Psoas muscle (tissue), 8 donors: ENCODE results near the gene PTPN7. TPM values are rescaled to one million over a fixed set of nuclear protein-coding genes. Genes with fewer than 3 reads are reported as not detected.

Source experiments
- ATAC-seq, 4 donors: fragments of 200-7000 bp; cut with Tn5 transposase; one replicate each; pipeline ENCODE4 v1.9.1; 2020; ENCODE audit warnings: moderate library complexity in 3 of 4, mild to moderate bottlenecking in 2 of 4
- DNase-seq, 2 donors: peaks; one replicate each; pipeline ENCODE4 v3.0.0-alpha.2; 2020
- H3K27ac ChIP-seq: fragments of 200-600 bp; one replicate; pipeline ENCODE4 v1.8.0; 2022
- H3K27me3 ChIP-seq, 3 donors: fragments of 200-600 bp in 1 of 3; one replicate each; pipeline versions ENCODE4 v1.6.1 to v1.8.0; 2013 to 2022; ENCODE audit warnings: low read length in 2 of 3, mild to moderate bottlenecking in 2 of 3, moderate library complexity in 1 of 3; ENCODE audit not compliant: insufficient read depth in 3 of 3
- H3K36me3 ChIP-seq, 2 donors: fragments of 200-600 bp in 1 of 2; one replicate each; pipeline versions ENCODE4 v1.6.1 to v1.8.0; 2013 to 2022; ENCODE audit warnings: low read depth in 1 of 2, mild to moderate bottlenecking in 1 of 2, moderate library complexity in 1 of 2; ENCODE audit not compliant: insufficient read depth in 1 of 2
- H3K4me1 ChIP-seq: fragments of 200-600 bp; one replicate; pipeline ENCODE4 v1.8.0; 2022
- H3K4me3 ChIP-seq: fragments of 200-600 bp; one replicate; pipeline ENCODE4 v1.8.0; 2022; ENCODE audit warnings: mild to moderate bottlenecking
- H3K9me3 ChIP-seq: fragments of 200-600 bp; one replicate; pipeline ENCODE4 v1.8.0; 2022
- WGBS, 3 donors: extraction: QIAGEN DNeasy Blood & Tissue Kit; methylation state at CpG; one replicate each; pipeline versions ENCODE4 v1.1.6 to v1.1.7; 2013; 5-methylcytosine and 5-hydroxymethylcytosine counted together
- intact Hi-C, 2 donors: fragments of 100-400 bp; cut with DNase I; formaldehyde crosslinking; loops; one replicate each; pipeline versions ENCODE4 v1.11.0 to v1.14.2; 2022
- polyA plus RNA-seq, 3 donors: library from polyadenylated mRNA; stranded (reverse); fragments of 200-250 nt; gene quantifications; one replicate each; pipeline ENCODE4 v1.2.3, GENCODE V29; 2013
- total RNA-seq, 4 donors: library from RNA; stranded (reverse); fragmentation: NEBNext Ultra II Directional in 2 of 4; extraction: Animal tissue kit (Norgen Biotek cat#: 25700) in 2 of 4; gene quantifications; one replicate each; pipeline versions ENCODE4 v1.2.1 to v1.2.4, GENCODE V29; 2021 to 2023
- TF ChIP-seq, protein P1 (sequence below): fragments of 200-600 bp; IDR thresholded peaks from one replicate; pipeline ENCODE4 v1.8.0; 2022; ENCODE audit warnings: antibody characterized with exemption
- donor health status: healthy with polysubstance abuse.
- donor health status: DM: no; HTN: no; CAD: no; lungs with moderate emphysema.
- donor health status: Bipolar disorder and iron deficiency.
- donor health status: healthy.
- donor health status: DM: yes; HTN: yes; CAD: no.
- donor health status: DM: no; HTN: no; CAD: no.
- donor health status: DM: no; HTN: no; CAD: no.
- donor health status: DM: yes; HTN: yes; CAD: no.

Gene PTPN7
- total and polyA plus RNA-seq, 7 donors, result 0.10 to 1.0 (median 0.32) TPM

DNA sequence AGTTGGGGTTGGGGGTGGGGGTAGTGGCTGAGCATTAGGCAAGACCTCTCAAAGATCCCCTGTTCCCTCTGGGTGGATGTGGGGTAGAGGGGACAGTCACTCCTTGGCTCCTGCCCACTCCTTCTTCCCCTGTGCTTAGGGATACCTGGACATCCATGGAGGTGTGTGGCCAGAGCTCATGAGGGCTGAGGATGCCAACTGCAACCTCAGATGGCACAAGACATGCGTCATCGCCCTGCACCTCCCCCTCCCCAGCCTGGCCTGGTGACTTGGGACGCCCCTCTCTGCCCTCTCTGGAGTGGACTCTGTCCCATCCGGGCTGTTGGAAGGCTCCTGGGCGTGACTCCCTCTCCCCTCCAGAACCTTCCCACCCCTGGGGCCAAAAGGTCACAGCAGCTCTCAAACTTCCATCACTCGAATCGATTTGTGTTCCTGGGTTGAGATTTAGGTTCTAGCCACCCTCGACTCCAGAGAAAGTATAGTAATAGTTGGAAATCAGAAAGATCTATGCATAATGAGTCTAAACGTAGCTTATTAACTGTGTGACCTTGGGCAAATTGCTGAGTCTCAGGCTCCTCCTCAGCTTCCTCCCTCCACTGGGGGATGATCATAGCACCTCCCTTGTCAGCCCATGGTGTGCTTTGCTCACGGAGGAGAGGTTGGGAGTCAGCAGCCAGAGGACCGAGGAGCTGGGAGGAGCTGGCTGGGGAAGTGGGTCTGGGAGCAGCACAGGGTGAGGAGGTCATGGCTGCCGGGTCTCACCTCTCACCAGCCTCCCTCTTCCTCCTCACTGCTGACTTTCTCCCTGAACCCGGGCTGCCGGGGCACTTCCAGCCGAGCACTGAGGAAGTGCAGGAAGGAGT lies 2.2 kb upstream of the PTPN7 start:
- H3K4me1 ChIP-seq, result no peaks in the 10 kb centered on the region
- H3K9me3 ChIP-seq, result no peaks in the 10 kb centered on the region
- ATAC-seq (peak in 1 of 4 donors; percentile 8), DNase-seq (no peak)
- no peak overlapping the region for H3K27ac ChIP-seq
- H3K27me3 ChIP-seq, result peaks cover 0 to 2% (median 0%) of the 10 kb centered on the region in 3 donors
- WGBS, 3 donors, result 60 to 71% (median 60%) methylated on average over 15 of the region's 15 CpGs
- intact Hi-C loops, result no loop called here
- H3K4me3 ChIP-seq, result no peak overlapping the region
- TF ChIP-seq, protein P1, sequence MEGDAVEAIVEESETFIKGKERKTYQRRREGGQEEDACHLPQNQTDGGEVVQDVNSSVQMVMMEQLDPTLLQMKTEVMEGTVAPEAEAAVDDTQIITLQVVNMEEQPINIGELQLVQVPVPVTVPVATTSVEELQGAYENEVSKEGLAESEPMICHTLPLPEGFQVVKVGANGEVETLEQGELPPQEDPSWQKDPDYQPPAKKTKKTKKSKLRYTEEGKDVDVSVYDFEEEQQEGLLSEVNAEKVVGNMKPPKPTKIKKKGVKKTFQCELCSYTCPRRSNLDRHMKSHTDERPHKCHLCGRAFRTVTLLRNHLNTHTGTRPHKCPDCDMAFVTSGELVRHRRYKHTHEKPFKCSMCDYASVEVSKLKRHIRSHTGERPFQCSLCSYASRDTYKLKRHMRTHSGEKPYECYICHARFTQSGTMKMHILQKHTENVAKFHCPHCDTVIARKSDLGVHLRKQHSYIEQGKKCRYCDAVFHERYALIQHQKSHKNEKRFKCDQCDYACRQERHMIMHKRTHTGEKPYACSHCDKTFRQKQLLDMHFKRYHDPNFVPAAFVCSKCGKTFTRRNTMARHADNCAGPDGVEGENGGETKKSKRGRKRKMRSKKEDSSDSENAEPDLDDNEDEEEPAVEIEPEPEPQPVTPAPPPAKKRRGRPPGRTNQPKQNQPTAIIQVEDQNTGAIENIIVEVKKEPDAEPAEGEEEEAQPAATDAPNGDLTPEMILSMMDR, result no peak
- H3K36me3 ChIP-seq, result no peaks in the 10 kb centered on the region

DNA sequence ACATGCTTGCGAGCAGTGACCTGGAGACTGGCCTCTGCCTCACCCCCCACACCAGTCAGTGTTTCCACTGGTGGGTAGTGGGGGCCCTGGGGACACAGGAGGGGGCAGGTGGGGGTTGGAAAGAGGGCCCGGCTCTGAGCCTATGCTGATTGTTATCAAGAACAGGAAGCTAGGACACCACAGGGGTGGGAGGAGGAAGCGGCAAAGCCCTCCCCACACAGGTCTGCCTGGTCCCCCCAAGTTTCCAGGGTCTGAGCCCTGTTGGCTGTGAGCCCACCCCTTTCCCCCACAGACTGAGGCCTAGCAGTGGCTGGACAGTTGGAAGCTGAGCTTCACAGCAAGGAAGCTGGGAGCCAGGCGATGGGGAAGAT lies 1.6 kb upstream of the PTPN7 start:
- TF ChIP-seq, protein P1, result no peak
- H3K27ac ChIP-seq, result no peak overlapping the region
- intact Hi-C loops, result no loop called here
- H3K36me3 ChIP-seq, result no peaks in the 10 kb centered on the region
- 88 to 92% (median 90%) methylated on average over 4 of the region's 4 CpGs for WGBS, 3 donors
- no peak overlapping the region for H3K4me3 ChIP-seq
- H3K4me1 ChIP-seq, result no peaks in the 10 kb centered on the region
- no peak for ATAC-seq
- no peak for DNase-seq
- H3K27me3 ChIP-seq, result peaks cover 0 to 2% (median 0%) of the 10 kb centered on the region in 3 donors
- no peaks in the 10 kb centered on the region for H3K9me3 ChIP-seq

DNA sequence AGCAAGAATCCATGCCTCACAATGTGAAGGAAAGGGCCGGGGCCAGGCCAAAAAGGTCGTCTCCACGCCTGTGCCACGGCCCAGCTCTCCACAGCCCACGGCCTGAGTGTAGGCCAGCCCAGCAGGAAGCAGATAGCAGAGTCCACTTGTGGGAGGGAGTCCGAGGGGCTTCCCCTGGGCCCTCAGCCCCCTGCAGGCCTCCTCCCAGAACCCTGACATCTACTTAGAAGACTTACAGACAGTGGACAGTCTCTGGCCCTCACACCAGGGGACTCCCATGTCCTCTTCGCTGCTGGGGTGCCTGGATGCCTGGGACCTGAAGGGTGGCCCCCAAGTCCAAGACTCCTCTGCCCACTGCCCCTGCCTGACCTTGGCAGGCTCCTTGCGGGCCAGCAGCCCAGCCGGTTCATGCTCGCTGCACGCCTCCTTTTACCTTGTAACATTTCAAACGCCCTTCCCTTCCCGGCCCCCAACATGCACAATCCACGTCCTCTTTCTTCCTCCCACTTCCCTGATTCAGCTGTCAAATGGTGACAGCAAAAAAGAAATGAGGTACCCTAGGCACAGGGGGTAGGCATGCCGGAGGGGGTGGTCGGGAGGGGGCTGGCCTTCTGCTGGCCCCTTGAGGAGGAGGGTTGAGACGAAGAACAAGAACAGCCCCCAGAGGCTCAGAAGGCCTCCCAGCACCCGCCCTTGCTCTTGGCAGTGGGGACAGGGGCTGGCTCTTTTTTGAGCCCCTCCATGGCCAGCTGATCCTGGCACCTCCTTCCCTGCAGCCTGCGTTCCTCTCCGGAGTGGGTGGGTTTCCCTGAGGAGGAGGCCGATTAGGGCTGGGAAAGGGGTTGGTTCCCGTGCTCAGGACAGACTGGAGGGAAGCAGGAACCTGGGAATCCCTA lies 997 bp upstream of the PTPN7 start:
- Histone ChIP-seq H3K4me1 (no peaks in the 10 kb centered on the region), H3K27me3 (peaks cover 0 to 2% (median 0%) of the 10 kb centered on the region in 3 donors), H3K27ac (no peak overlapping the region), H3K4me3 (no peak overlapping the region), H3K36me3 (no peaks in the 10 kb centered on the region), H3K9me3 (no peaks in the 10 kb centered on the region)
- no peak for DNase-seq
- TF ChIP-seq, protein P1, result no peak
- intact Hi-C loops, result no loop called here
- 80 to 83% (median 80%) methylated on average over 20 to 22 of the region's 22 CpGs for WGBS, 3 donors
- ATAC-seq, result no peak

DNA sequence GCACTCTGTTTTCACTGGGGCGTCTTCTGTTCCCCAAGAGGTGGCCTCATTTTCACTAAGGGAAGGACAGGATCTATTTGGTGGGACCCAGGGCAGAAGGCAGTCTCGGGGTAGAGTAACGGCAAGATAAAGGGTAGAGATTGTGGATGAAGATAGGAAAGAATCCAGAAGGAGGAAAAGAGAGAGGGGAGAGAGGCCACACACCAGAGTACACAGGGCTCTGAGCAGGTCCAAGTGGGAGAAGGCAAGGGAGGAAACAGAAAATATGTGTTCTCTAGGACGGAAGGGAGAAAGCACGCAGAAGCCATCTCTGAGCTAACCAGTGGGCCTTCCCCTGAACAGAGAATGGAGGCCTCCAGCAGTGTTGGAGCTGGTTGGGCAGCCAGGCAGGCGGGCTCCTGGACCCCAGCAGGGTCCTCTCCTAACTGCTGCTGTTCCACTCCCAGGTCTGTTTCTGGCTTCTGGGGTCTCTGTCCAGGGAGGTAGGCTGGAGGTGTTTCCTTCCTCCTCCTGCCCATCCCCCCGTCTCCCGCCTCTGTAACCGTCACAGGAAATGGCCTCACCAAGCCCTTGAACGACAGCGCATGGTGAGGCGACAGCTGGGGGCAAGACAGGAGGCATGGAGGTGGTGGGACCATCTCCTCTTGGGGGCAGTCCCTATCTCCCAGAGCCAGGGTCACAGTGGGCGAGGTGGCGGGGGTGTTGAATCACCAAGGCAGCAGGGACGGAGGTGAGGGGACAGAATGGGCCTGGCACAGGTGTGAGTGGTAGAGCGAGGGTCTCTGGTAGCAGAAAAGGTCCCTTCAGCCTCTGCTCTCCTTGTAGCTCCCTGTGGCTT lies 649 bp downstream of the PTPN7 start:
- Histone ChIP-seq H3K9me3 (no peaks in the 10 kb centered on the region), H3K27ac (no peak overlapping the region), H3K4me3 (peak overlapping the region; percentile 11), H3K36me3 (no peaks in the 10 kb centered on the region), H3K4me1 (no peaks in the 10 kb centered on the region), H3K27me3 (peaks cover 0 to 2% (median 0%) of the 10 kb centered on the region in 3 donors)
- DNase-seq, result no peak
- WGBS, 3 donors, result 81 to 87% (median 86%) methylated on average over 15 to 16 of the region's 16 CpGs
- TF ChIP-seq, protein P1, result no peak
- intact Hi-C loops, result no loop called here
- ATAC-seq, result no peak
